ENCODE measurements around the gene PPDPF. TPM values are rescaled to one million over a fixed set of nuclear protein-coding genes. Genes with fewer than 3 reads are reported as not detected.
A peak's percentile ranks its signal among the peaks of the same experiment; 100 is the strongest.

PPDPF gene
- total and polyA plus RNA-seq, 2 of the 8 experiments (the other 6 are each of a cell fraction or from before 2014, with no cell fraction given): 30.5 to 138 TPM

GRCh38 chr20:63498960-63499337 is 21.6 kb upstream of the PPDPF start, which contains the start of gene EEF1A2:
TSS of gene EEF1A2 (minus strand) at chr20:63499083. CDS start at chr20:63497763, 1,320 bp downstream.
- H4K8ac ChIP-seq (ENCODE audit: extremely low read depth, insufficient read depth, low read length): peak within 1 kb of the TSS; percentile 47
- no peaks in the 10 kb centered on the region for H3K79me1 ChIP-seq (ENCODE audit: low read depth, low read length)
- H3K79me2 ChIP-seq (ENCODE audit: control insufficient read depth in 1 of 2, insufficient read depth in 2 of 2, low read length in 2 of 2): no peaks in the 10 kb centered on the region
- no peak within 1 kb of the TSS for H3K9ac ChIP-seq (replicated peaks in 1 of 4; ENCODE audit: extremely low read depth in 1 of 4, low read depth in 3 of 4, low read length in 3 of 4)
- H4K91ac ChIP-seq (replicated peaks; ENCODE audit: insufficient read length, low read length): peak within 1 kb of the TSS; percentile 54
- peaks cover 0 to 32% (median 21%) of the 10 kb centered on the region in 4 experiments; a peak in 6 of 7 replicates for H3K4me1 ChIP-seq (replicated peaks in 1 of 4; ENCODE audit: control insufficient read depth in 3 of 4, insufficient read depth in 4 of 4, low read length in 3 of 4)
- H3K4me3 ChIP-seq (ENCODE audit: extremely low read depth in 1 of 4, insufficient read depth in 2 of 4, low read depth in 3 of 4, low read length in 4 of 4): peak within 1 kb of the TSS; percentile 32 to 66 (median 36)
- peak within 1 kb of the TSS; percentile 60 to 80 for H3K4me2 ChIP-seq (ENCODE audit: insufficient read depth in 1 of 2, low read depth in 2 of 2, low read length in 2 of 2)
- ChIA-PET POLR2A (ENCODE audit: partially characterized antibody) (no interaction called here), CTCF (ENCODE audit: partially characterized antibody) (no interaction called here)
- H2AK5ac ChIP-seq (ENCODE audit: low read depth, low read length): no peak within 1 kb of the TSS
- H4K5ac ChIP-seq (ENCODE audit: insufficient read length, low read depth, low read length): no peak within 1 kb of the TSS
- FAIRE-seq (no peak), DNase-seq (ENCODE audit: low read depth in 1 of 2, low spot score in 2 of 2) (peak in 1 of 2 experiments; percentile 50)
- no CpG with 5 or more reads among the region's 58 CpGs for WGBS, 2 experiments (ENCODE audit: extremely low coverage in 1 of 2, insufficient coverage in 1 of 2, insufficient read length in 1 of 2, insufficient replicate concordance in 2 of 2, low coverage in 1 of 2, low lambda C conversion rate in 2 of 2, missing lambda C conversion rate in 1 of 2)
- no peak within 1 kb of the TSS for H2BK15ac ChIP-seq (ENCODE audit: low read length)
- no peak within 1 kb of the TSS for H3K56ac ChIP-seq (replicated peaks; ENCODE audit: insufficient read length, low read depth, low read length)
- H3K14ac ChIP-seq (ENCODE audit: insufficient read length): no peak within 1 kb of the TSS
- peaks cover 3% of the 10 kb centered on the region; the same call in 1 of the 2 replicates for H3K23me2 ChIP-seq (ENCODE audit: low read depth, low read length)
- peak within 1 kb of the TSS; percentile 38 for H3K4ac ChIP-seq (replicated peaks; ENCODE audit: insufficient read length, low read depth, low read length)
- peak within 1 kb of the TSS; percentile 32 for H3K18ac ChIP-seq (ENCODE audit: extremely low read depth, low read length)
- H2AFZ ChIP-seq (ENCODE audit: low read length): no peak within 1 kb of the TSS
- H3K9me3 ChIP-seq (ENCODE audit: insufficient read depth in 2 of 2, low read depth in 1 of 2, low read length in 1 of 2): no peaks in the 10 kb centered on the region
- no peak within 1 kb of the TSS for H2BK12ac ChIP-seq (ENCODE audit: low read depth, low read length)
- no peak within 1 kb of the TSS; the same call in 1 of the 2 replicates for H2BK5ac ChIP-seq (ENCODE audit: low read depth, low read length)
- H3K23ac ChIP-seq (ENCODE audit: insufficient read length): no peak within 1 kb of the TSS
- H4K20me1 ChIP-seq (replicated peaks in 1 of 2; ENCODE audit: control insufficient read depth in 1 of 2, insufficient read depth in 2 of 2, low read length in 2 of 2): peaks cover 0 to 4% of the 10 kb centered on the region in 2 experiments
- peaks cover 11 to 42% (median 35%) of the 10 kb centered on the region in 4 experiments for H3K27me3 ChIP-seq (replicated peaks in 1 of 4; ENCODE audit: control insufficient read depth in 3 of 4, extremely low read depth in 1 of 4, insufficient read depth in 3 of 4, low read length in 3 of 4)
- no peaks in the 10 kb centered on the region; a peak in 1 of 8 replicates for H3K36me3 ChIP-seq (ENCODE audit: control insufficient read depth in 2 of 4, insufficient read depth in 4 of 4, low read length in 3 of 4)
- H2BK120ac ChIP-seq (replicated peaks; ENCODE audit: low read depth, low read length): no peak within 1 kb of the TSS
- H3K27ac ChIP-seq (ENCODE audit: low read depth, low read length): no peak within 1 kb of the TSS
- TF ChIP-seq TAF1 (IDR thresholded peaks at IDR 0.05; ENCODE audit: low read depth, low read length) (0 out of 2 replicates have a peak, but pooled peaks have one; percentile 16), BACH1 (IDR thresholded peaks at IDR 0.05; ENCODE audit: low read length) (peak; percentile 10; the same call in 1 of the 2 replicates), TEAD4 (IDR thresholded peaks at IDR 0.05; ENCODE audit: low read depth, low read length) (no peak)
- H2BK20ac ChIP-seq (ENCODE audit: low read length): no peak within 1 kb of the TSS

Measured in H1 (cell line).